Measurements from ENCODE around the gene MYO18B. TPM values are rescaled to one million over a fixed set of nuclear protein-coding genes. Genes with fewer than 3 reads are reported as not detected.

The MYO18B gene
- total RNA-seq, 1 experiment from 2014 or later: 0.11 TPM

DNA sequence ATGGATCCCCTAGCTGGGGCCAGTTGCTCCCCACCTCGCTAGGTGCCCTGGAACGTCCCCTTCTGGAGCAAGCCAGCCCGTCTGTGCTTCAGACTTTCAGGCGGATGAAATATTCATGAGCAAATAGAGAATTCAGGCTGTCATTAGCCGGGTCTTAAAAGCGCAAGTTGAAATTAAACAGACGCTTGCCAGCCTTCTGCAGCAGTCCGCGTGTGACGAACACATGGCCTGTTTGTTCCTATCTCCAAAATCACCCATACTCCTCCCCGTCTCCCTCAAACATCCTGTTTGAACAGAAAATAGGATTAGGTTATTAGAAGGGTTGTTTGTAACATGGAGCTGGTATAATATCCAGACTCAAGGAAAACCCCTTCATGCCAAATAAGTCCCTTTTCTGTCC is 38.7 kb downstream of the MYO18B start:
- H3K4me1 ChIP-seq (replicated peaks): no peaks in the 10 kb centered on the region
- no peaks in the 10 kb centered on the region for H3K36me3 ChIP-seq
- H3K4me3 ChIP-seq: no peak overlapping the region
- no peaks in the 10 kb centered on the region for H3K9me3 ChIP-seq (replicated peaks)
- H3K27ac ChIP-seq: no peak overlapping the region
- no peak for DNase-seq (ENCODE audit: low read depth in 1 of 2, low spot score in 2 of 2)
- no peaks in the 10 kb centered on the region; the same call in 1 of the 2 replicates for H3K27me3 ChIP-seq (replicated peaks)

DNA sequence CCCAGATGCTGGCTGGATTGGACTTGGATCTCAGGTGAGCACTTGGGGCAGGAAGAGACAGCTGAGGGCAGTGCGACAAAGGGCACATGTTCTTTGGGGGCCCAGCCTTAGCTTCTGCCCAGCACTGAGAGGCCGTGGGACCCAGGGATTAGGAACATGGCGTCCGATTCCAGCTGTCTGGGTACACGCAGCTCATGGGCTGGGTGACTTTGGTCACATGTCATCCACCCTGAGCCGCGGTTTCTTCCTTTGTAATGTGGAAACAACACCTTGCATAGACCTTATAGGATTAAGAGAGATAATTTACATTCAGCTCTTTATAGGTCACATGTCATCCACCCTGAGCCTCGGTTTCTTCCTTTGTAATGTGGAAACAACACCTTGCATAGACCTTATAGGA is 39.8 kb downstream of the MYO18B start:
- no peak for DNase-seq (ENCODE audit: low read depth in 1 of 2, low spot score in 2 of 2)
- H3K4me3 ChIP-seq: no peak overlapping the region
- no peak overlapping the region for H3K27ac ChIP-seq
- H3K9me3 ChIP-seq (replicated peaks): no peaks in the 10 kb centered on the region
- H3K27me3 ChIP-seq (replicated peaks): no peaks in the 10 kb centered on the region; the same call in 1 of the 2 replicates
- no peaks in the 10 kb centered on the region for H3K4me1 ChIP-seq (replicated peaks)
- H3K36me3 ChIP-seq: no peaks in the 10 kb centered on the region

DNA sequence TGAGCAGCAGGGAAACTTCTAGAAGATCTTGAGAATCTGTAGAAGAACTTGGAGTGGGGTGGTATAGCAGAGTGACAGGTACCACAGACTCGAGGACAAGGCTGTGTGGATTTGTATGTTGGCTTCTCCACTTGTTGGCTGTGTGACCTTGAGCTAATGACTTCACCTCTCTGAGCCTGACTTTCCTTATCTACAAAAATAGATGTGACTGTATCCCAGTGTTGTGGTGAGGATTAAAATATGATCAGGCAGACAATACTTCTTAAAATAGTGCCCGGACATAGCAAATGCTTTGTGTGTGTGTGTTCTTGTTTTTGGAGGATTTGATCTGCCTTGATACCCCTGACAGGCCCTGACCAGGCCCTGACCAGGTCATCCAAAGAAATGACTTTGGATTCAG is 40.8 kb downstream of the MYO18B start:
- peaks cover 6% of the 10 kb centered on the region for H3K27me3 ChIP-seq (replicated peaks)
- H3K4me1 ChIP-seq (replicated peaks): no peaks in the 10 kb centered on the region
- H3K36me3 ChIP-seq: no peaks in the 10 kb centered on the region
- no peak for DNase-seq (ENCODE audit: low read depth in 1 of 2, low spot score in 2 of 2)
- H3K4me3 ChIP-seq: no peak overlapping the region
- no peak overlapping the region for H3K27ac ChIP-seq
- no peaks in the 10 kb centered on the region for H3K9me3 ChIP-seq (replicated peaks)

DNA sequence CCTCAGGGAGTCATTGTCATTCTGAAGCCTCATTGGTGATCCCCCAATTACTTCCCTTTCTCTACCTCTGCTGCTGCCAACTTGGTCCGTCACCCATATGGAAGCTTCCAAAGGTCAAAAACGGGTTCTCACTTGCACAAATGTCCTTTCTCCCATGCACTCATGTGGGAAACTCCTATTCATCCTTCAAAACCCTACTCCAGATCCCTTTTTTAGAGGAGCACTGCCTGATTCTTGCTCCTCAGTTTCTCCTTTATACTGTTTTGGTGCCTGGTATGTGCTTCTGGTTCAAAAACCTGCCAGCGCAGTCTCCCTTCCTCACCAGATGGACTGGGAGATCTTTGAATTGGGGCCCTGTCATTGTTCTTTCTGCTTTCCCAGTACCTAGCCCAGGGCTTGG is 41.9 kb downstream of the MYO18B start:
- H3K9me3 ChIP-seq (replicated peaks): no peaks in the 10 kb centered on the region
- no peak for DNase-seq (ENCODE audit: low read depth in 1 of 2, low spot score in 2 of 2)
- H3K4me1 ChIP-seq (replicated peaks): no peaks in the 10 kb centered on the region
- H3K27ac ChIP-seq: no peak overlapping the region
- H3K36me3 ChIP-seq: no peaks in the 10 kb centered on the region
- peaks cover 15% of the 10 kb centered on the region for H3K27me3 ChIP-seq (replicated peaks)
- H3K4me3 ChIP-seq: no peak overlapping the region

DNA sequence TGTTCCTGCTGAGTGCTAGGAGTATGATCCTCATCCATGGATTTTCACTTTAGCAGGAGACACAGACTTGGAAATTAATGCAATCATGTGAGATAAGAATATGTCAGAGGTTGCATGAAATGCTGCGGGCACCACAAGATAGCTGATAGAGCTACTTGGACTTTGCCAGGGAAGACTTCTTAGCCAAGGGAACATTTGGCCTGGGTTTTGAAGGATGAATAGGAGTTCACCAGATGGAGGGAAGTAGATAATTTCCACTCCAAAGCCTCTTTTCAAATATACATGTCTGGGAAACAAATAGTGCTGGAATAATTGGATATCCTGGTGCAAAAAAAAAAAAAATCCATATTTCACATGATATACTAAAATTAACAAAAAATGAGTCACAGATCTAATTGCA is 44.2 kb downstream of the MYO18B start:
- Histone ChIP-seq H3K27me3 (replicated peaks) (peaks cover 15% of the 10 kb centered on the region), H3K4me3 (no peak overlapping the region), H3K36me3 (no peaks in the 10 kb centered on the region), H3K27ac (no peak overlapping the region), H3K9me3 (replicated peaks) (no peaks in the 10 kb centered on the region), H3K4me1 (replicated peaks) (no peaks in the 10 kb centered on the region)
- no peak for DNase-seq (ENCODE audit: low read depth in 1 of 2, low spot score in 2 of 2)

DNA sequence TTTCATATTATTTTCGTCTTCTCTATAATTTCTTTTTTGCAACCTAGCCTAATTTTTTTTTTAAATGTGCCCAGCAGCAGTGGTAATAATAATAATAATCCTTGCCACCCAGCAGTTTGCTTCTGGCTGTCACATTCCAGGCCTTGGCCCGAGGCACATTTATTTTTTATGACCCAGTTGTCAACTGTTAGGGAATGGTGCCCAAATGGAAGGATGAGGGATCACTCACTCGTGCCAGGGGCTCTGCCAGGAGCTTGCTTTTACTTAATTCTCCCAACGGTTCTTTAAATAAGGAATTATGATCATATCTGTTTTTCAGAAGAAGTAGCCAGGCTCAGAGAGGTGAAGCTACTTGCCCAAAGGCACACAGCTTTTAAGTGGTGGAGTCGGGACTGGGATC is 49.6 kb downstream of the MYO18B start:
- Histone ChIP-seq H3K27me3 (replicated peaks) (peaks cover 26% of the 10 kb centered on the region), H3K4me1 (replicated peaks) (no peaks in the 10 kb centered on the region), H3K9me3 (replicated peaks) (no peaks in the 10 kb centered on the region), H3K4me3 (no peak overlapping the region), H3K27ac (no peak overlapping the region), H3K36me3 (no peaks in the 10 kb centered on the region)
- no peak for DNase-seq (ENCODE audit: low read depth in 1 of 2, low spot score in 2 of 2)

DNA sequence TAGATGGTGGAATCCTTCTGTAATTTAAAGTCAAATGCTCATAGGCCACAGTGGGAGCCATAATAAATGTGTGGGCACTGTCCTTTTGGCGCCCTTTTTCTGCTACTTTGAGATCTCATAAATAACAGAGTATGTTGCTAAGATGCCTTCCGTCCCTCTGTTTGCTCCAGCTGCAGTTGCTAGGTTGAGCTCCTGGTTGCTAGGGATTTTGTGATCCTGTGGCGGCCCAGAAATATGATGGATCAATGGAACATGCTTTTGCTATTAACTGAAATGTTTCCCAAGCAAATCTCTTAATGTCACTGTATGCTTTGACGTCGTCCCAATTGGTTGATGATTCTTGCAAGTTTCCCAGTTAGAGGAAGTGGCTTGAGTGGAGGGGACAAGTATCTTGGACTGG is 53.5 kb downstream of the MYO18B start:
- Histone ChIP-seq H3K27me3 (replicated peaks) (peaks cover 24% of the 10 kb centered on the region), H3K4me3 (no peak overlapping the region), H3K36me3 (no peaks in the 10 kb centered on the region), H3K4me1 (replicated peaks) (no peaks in the 10 kb centered on the region), H3K9me3 (replicated peaks) (no peaks in the 10 kb centered on the region), H3K27ac (no peak overlapping the region)
- no peak for DNase-seq (ENCODE audit: low read depth in 1 of 2, low spot score in 2 of 2)

DNA sequence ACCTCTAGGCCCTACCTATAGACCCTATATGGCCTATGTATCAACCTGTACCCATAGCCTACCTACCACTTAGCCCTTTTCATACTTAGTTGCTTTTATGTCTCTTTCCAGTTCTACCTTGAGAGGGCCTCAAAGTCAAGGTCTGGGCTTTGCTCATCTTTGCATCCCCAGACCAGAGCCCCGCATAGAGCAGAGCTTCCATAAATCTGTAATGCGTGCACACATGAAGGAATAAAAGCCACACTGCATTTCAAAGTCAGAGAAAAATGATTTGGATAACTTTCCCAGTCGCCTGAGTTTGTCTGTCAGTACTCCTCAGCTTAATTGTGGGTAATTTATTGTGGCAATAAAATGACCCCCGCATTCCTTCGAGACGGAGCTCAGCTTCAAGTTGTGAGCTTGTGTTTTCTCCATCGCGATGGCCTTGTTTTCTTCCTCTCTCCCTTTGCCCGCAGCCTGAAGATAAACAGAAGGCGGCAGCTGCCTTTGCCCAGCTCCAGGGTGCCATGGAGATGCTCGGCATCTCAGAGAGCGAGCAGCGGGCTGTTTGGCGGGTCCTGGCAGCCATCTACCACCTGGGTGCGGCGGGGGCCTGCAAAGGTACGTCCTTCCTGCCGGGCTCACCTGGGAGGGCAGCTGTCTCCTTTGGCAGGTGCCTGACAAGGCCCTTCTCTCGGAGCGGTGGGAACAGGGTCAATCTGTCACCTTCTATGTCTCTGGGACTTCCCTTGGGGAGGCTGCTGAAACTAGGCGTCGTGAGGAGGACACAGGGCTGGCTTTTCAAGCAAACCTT is 55.7 kb downstream of the MYO18B start:
- H3K36me3 ChIP-seq: no peaks in the 10 kb centered on the region
- no peak for DNase-seq (ENCODE audit: low read depth in 1 of 2, low spot score in 2 of 2)
- H3K4me3 ChIP-seq: no peak overlapping the region
- no peaks in the 10 kb centered on the region for H3K4me1 ChIP-seq (replicated peaks)
- no peaks in the 10 kb centered on the region for H3K9me3 ChIP-seq (replicated peaks)
- H3K27ac ChIP-seq: no peak overlapping the region
- H3K27me3 ChIP-seq (replicated peaks): peaks cover 26% of the 10 kb centered on the region

DNA sequence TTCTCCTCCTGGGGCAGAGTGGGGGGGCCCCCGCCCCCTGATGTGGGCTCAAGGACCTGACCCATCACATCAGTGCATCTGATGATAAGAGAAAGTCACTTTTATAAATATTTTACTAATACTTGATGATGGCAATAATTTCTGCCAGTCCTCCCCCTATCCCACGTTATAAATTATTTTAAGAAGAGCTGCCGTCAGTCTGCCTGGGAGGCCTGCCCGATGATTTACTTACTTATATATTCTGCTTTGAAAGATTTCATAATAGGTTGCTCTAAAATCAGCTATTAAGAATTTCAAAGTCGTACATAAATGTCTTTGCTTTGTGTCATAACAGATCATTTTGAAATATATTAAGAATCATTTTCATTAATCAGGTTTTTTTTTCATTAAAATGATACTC is 58.8 kb downstream of the MYO18B start:
- Histone ChIP-seq H3K4me1 (replicated peaks) (no peaks in the 10 kb centered on the region), H3K27me3 (replicated peaks) (peaks cover 24% of the 10 kb centered on the region), H3K4me3 (no peak overlapping the region), H3K27ac (no peak overlapping the region), H3K36me3 (no peaks in the 10 kb centered on the region), H3K9me3 (replicated peaks) (no peaks in the 10 kb centered on the region)
- DNase-seq (ENCODE audit: low read depth in 1 of 2, low spot score in 2 of 2): no peak

DNA sequence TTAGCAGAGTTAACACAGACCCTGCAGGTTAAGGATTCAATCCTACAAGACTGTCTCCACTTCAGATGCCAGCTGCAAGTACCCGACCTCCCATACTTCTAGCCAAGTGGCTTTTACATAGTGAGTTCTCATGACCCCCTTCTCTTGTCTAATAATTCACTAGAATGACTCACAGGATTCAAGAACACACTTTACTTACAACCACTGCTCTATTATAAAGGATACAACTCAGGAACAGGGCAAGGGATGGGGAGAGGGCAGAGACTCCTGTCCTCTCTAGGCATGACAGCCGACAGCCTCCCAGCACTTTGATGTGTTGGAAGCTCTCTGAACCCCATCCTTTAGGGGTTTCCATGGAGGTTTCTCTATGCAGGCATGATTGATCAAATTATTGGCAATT is 60.0 kb downstream of the MYO18B start:
- DNase-seq (ENCODE audit: low read depth in 1 of 2, low spot score in 2 of 2): no peak
- Histone ChIP-seq H3K4me3 (no peak overlapping the region), H3K4me1 (replicated peaks) (no peaks in the 10 kb centered on the region), H3K36me3 (no peaks in the 10 kb centered on the region), H3K27me3 (replicated peaks) (peaks cover 19% of the 10 kb centered on the region), H3K27ac (no peak overlapping the region), H3K9me3 (replicated peaks) (no peaks in the 10 kb centered on the region)

DNA sequence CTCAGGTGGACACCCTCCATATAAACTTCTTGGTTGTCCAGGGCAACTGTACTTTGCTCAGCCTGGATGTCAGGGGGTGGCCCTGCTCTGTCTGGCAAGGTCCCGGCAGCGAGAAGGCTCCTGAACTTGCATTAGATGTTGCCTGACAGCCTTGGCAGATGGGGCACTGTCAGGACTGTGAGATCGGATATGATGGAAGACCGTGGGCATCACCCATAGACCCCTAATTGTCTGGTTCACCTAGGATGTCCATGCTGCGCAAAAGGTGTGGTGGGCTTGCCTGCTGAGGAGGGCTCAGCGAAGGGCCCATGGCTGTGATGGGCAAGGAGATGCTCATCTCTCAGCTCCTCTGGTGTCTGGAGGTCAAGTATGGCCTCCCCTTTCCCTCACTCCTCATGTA is 62.7 kb downstream of the MYO18B start:
- no peaks in the 10 kb centered on the region for H3K36me3 ChIP-seq
- H3K27ac ChIP-seq: no peak overlapping the region

DNA sequence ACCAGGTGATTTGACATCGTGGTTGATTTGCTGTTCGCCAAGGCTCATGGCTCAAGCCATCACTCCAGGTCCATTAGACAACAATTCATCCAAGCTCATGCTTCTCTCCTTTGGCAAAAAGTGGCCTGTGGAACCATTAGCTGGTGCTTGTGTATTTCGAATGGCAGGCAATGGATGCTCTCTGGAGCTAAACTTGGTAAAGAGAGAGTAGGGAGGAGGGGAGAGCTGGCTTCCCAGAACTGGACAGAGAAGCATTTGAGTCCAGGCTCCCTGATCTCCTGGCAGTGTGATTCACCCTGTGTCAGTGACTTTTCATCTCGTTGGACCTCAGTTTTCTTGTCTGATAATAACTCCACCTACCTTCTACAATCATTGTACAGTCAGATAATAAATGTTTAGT is 64.6 kb downstream of the MYO18B start:
- no peaks in the 10 kb centered on the region for H3K36me3 ChIP-seq
- DNase-seq (ENCODE audit: low read depth in 1 of 2, low spot score in 2 of 2): no peak
- 0 out of 2 replicates have a peak, but pooled peaks cover 7% of the 10 kb centered on the region for H3K27me3 ChIP-seq (replicated peaks)
- no peaks in the 10 kb centered on the region for H3K4me1 ChIP-seq (replicated peaks)
- H3K27ac ChIP-seq: no peak overlapping the region
- no peak overlapping the region for H3K4me3 ChIP-seq
- H3K9me3 ChIP-seq (replicated peaks): no peaks in the 10 kb centered on the region

More for the DNA sequence above, 62.7 kb downstream of the MYO18B start:
- Histone ChIP-seq H3K9me3 (replicated peaks) (no peaks in the 10 kb centered on the region), H3K27me3 (replicated peaks) (0 out of 2 replicates have a peak, but pooled peaks cover 7% of the 10 kb centered on the region), H3K4me3 (no peak overlapping the region), H3K4me1 (replicated peaks) (no peaks in the 10 kb centered on the region)
- DNase-seq (ENCODE audit: low read depth in 1 of 2, low spot score in 2 of 2): no peak

DNA sequence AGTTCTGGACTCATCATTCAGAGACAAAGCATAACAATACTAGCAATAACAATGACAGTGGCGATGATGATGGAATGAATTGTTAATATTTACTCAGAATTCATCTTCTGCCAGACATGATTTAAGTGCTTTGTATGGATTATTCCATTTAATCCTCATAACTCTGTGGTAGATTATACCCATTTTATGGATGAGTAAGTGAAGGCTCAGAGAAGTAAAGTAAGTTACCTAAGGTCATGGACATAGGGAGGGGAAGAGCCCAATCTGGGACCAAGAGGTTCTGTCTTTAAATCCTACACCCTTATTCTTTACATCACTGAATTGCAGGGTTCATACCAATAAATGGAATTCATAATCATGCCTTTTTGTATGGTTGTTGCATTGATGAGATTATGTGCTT is 72.7 kb downstream of the MYO18B start:
- DNase-seq (ENCODE audit: low read depth in 1 of 2, low spot score in 2 of 2): no peak
- H3K27ac ChIP-seq: no peak overlapping the region
- no peaks in the 10 kb centered on the region for H3K9me3 ChIP-seq (replicated peaks)
- no peaks in the 10 kb centered on the region for H3K36me3 ChIP-seq
- H3K4me3 ChIP-seq: no peak overlapping the region
- no peaks in the 10 kb centered on the region for H3K4me1 ChIP-seq (replicated peaks)
- peaks cover 5% of the 10 kb centered on the region; the same call in 1 of the 2 replicates for H3K27me3 ChIP-seq (replicated peaks)

DNA sequence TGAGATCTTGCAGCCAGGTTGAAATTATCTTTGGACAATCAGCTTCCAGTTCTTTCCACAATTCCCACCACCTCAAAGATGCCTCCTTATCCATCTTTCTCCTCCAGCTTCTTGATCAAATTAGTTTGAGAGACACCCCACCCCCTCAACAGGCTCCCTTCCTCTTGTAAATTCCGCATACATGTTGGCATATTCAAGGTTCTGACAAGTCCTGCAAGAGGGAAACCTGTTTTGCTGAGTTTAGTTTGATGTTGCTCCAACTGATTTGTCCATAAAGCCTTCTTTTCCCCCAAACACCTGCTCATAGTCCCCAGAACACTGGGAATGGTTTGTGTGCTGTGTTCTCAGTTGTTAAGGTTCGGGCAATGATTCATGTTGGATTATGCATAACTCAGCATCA is 73.6 kb downstream of the MYO18B start:
- Histone ChIP-seq H3K36me3 (no peaks in the 10 kb centered on the region), H3K4me1 (replicated peaks) (no peaks in the 10 kb centered on the region), H3K27ac (no peak overlapping the region), H3K4me3 (no peak overlapping the region), H3K9me3 (replicated peaks) (no peaks in the 10 kb centered on the region), H3K27me3 (replicated peaks) (peaks cover 5% of the 10 kb centered on the region; the same call in 1 of the 2 replicates)
- no peak for DNase-seq (ENCODE audit: low read depth in 1 of 2, low spot score in 2 of 2)
